ENCODE measurements around the gene PHYHIPL. TPM values are rescaled to one million over a fixed set of nuclear protein-coding genes. Genes with fewer than 3 reads are reported as not detected.

Gene PHYHIPL
- total RNA-seq, 4 donors from 2014 or later, result 0.10 to 0.29 TPM; not detected in 2

DNA sequence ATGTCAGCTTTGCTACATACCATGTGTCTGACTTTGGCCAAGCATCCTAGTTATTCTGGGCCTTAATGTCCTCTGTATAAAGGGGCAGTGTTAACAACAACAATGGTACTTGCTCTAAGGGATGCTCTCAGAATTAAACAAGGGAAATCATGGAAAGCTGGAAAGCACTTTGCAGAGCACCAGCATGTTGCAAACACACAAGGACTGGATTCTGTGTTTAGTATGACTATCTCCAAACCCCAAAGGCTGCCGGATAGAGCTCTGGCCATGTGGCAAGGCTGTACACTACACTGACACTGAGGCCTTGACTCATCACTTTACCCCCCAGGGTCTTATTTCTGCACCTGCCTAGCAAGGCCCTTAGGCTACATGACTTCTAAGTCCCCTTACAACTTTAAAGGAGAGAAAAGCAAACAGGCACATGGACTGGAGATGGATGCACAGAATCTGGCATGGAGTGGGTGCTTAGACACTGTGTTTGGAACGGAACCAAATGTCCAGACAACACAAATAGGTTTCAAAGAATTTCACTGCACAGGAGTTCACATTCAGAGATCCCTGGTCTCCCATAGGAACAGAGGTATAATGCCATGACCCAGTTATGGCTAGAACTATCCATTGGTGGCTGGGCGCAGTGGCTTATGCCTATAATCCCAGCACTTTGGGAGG is 111.3 kb downstream of the PHYHIPL start:
- DNase-seq (ENCODE audit: low spot score in 2 of 2), result no peak
- no peak overlapping the region for H3K4me3 ChIP-seq (ENCODE audit: low read depth, poor library complexity, severe bottlenecking)
- TF ChIP-seq, protein P1, sequence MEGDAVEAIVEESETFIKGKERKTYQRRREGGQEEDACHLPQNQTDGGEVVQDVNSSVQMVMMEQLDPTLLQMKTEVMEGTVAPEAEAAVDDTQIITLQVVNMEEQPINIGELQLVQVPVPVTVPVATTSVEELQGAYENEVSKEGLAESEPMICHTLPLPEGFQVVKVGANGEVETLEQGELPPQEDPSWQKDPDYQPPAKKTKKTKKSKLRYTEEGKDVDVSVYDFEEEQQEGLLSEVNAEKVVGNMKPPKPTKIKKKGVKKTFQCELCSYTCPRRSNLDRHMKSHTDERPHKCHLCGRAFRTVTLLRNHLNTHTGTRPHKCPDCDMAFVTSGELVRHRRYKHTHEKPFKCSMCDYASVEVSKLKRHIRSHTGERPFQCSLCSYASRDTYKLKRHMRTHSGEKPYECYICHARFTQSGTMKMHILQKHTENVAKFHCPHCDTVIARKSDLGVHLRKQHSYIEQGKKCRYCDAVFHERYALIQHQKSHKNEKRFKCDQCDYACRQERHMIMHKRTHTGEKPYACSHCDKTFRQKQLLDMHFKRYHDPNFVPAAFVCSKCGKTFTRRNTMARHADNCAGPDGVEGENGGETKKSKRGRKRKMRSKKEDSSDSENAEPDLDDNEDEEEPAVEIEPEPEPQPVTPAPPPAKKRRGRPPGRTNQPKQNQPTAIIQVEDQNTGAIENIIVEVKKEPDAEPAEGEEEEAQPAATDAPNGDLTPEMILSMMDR (IDR thresholded peaks at IDR 0.05), result no peak
- TF ChIP-seq POLR2A (IDR thresholded peaks at IDR 0.05), result no peak
- WGBS, 2 donors, result 83 to 88% methylated on average over 3 of the region's 3 CpGs
- intact Hi-C loops (cut with DNase I; ENCODE audit: low total_unique reads), result loop anchor here (10.0 kb wide), 1 partner anchor 1927 kb away; no protein-coding TSS in a partner anchor

DNA sequence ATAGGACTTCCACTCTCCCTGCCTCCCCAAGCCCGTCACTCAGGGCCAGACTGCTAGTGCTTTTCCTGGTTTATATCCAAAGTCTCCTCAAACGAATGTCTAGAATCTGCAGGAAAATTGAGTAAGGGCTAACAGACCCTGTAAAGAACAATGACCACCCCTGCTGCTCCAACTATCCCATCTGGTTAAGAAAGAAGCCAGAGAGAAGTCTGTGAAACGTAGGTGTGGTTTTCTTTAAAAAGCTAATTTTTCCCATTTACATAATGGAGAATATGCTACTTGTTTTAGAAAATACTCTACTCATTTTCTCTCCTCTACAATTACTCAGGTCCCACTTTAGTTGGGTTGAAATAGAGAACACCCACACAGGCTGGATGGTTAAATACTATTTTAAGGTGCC is 113.4 kb downstream of the PHYHIPL start:
- intact Hi-C loops (cut with DNase I; ENCODE audit: low total_unique reads), result loop anchor here (10.0 kb wide), 1 partner anchor 1925 kb away; no protein-coding TSS in a partner anchor

GRCh38 chr10:59290448-59290847 is 114.0 kb downstream of the PHYHIPL start:
- WGBS, 2 donors, result 92 to 94% methylated on average over 4 of the region's 4 CpGs
- intact Hi-C loops (cut with DNase I; ENCODE audit: low total_unique reads), result no loop called here
- TF ChIP-seq, protein P1 (IDR thresholded peaks at IDR 0.05), result no peak
- TF ChIP-seq POLR2A (IDR thresholded peaks at IDR 0.05), result no peak
- DNase-seq (ENCODE audit: low spot score in 2 of 2), result no peak
- H3K4me3 ChIP-seq (ENCODE audit: low read depth, poor library complexity, severe bottlenecking), result no peak overlapping the region

More for the DNA sequence above, 113.4 kb downstream of the PHYHIPL start:
- TF ChIP-seq, protein P1 (IDR thresholded peaks at IDR 0.05), result no peak
- no peak for TF ChIP-seq POLR2A (IDR thresholded peaks at IDR 0.05)
- DNase-seq (ENCODE audit: low spot score in 2 of 2), result no peak
- no peak overlapping the region for H3K4me3 ChIP-seq (ENCODE audit: low read depth, poor library complexity, severe bottlenecking)
- 85 to 94% methylated on average over 3 of the region's 3 CpGs for WGBS, 2 donors

Other genes starting within 250 kb of the PHYHIPL start
- 10 to 100 TPM in 2 of 4 donors, 1 to 10 TPM in 2; 5.0 to 18.5 (median 9.7) TPM for gene FAM13C, start 185.9 kb downstream of the PHYHIPL start, total RNA-seq

All from lower leg skin (tissue), 4 donors.